Upper lobe of right lung (tissue), 1 donor: ENCODE data around the gene UTP14A. TPM values are rescaled to one million over a fixed set of nuclear protein-coding genes. Genes with fewer than 3 reads are reported as not detected.

ENCODE experiments used
- ATAC-seq: fragments of 200-7000 bp; cut with Tn5 transposase; one replicate; pipeline ENCODE4 v1.9.1; 2020; ENCODE audit warnings: mild to moderate bottlenecking, moderate library complexity
- DNase-seq: peaks from one replicate; pipeline ENCODE4 v3.0.0-alpha.2; 2020
- H3K27ac ChIP-seq: fragments of 200-600 bp; one replicate; pipeline ENCODE4 v1.8.0; 2022
- H3K27me3 ChIP-seq: fragments of 200-600 bp; one replicate; pipeline ENCODE4 v1.8.0; 2022; ENCODE audit warnings: mild to moderate bottlenecking
- H3K36me3 ChIP-seq: fragments of 200-600 bp; one replicate; pipeline ENCODE4 v1.8.0; 2022
- H3K4me1 ChIP-seq: fragments of 200-600 bp; one replicate; pipeline ENCODE4 v1.8.0; 2022
- H3K4me3 ChIP-seq: fragments of 200-600 bp; one replicate; pipeline ENCODE4 v1.8.0; 2022; ENCODE audit warnings: mild to moderate bottlenecking
- H3K9me3 ChIP-seq: fragments of 200-600 bp; one replicate; pipeline ENCODE4 v1.8.0; 2022
- intact Hi-C: fragments of 100-400 bp; cut with DNase I; formaldehyde crosslinking; loops from one replicate; pipeline ENCODE4 v1.11.0; 2022
- total RNA-seq: library from RNA; stranded (reverse); fragmentation: NEBNext Ultra II Directional; extraction: Animal tissue kit (Norgen Biotek cat#: 25700); gene quantifications from one replicate; pipeline ENCODE4 v1.2.1, GENCODE V29; 2021
- TF ChIP-seq, protein P1 (sequence below): fragments of 200-600 bp; IDR thresholded peaks from one replicate; pipeline ENCODE4 v1.8.0; 2022; ENCODE audit warnings: antibody characterized with exemption
- donor health status: DM: no; HTN: yes; CAD: no; lungs with severe emphysema.

Gene UTP14A
- total RNA-seq, 1 donor from 2014 or later: 12.9 TPM

DNA sequence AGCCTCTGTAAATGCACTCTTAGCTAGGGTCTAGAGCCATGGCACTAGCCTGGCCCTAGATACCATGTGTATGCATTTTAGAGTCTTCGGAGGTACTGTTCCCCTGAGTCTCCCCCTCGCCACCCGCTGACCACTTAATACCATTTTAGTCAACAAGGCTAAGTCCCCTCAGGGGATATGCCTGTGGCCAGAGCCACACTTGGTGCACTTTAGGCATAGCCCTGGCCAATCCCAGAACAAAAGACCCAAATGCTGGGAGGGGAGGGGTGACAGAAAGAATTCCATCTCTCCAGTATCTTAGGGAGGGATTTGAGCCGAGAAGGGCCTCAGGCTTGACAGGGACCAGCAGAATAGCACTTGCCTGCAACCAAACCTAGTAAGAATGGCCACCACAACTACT is 47.9 kb downstream of the UTP14A start:
- DNase-seq: no peak
- Histone ChIP-seq H3K36me3 (no peaks in the 10 kb centered on the region), H3K27me3 (no peaks in the 10 kb centered on the region), H3K4me1 (no peaks in the 10 kb centered on the region), H3K27ac (no peak overlapping the region), H3K4me3 (no peak overlapping the region), H3K9me3 (no peaks in the 10 kb centered on the region)
- ATAC-seq: no peak
- TF ChIP-seq, protein P1, sequence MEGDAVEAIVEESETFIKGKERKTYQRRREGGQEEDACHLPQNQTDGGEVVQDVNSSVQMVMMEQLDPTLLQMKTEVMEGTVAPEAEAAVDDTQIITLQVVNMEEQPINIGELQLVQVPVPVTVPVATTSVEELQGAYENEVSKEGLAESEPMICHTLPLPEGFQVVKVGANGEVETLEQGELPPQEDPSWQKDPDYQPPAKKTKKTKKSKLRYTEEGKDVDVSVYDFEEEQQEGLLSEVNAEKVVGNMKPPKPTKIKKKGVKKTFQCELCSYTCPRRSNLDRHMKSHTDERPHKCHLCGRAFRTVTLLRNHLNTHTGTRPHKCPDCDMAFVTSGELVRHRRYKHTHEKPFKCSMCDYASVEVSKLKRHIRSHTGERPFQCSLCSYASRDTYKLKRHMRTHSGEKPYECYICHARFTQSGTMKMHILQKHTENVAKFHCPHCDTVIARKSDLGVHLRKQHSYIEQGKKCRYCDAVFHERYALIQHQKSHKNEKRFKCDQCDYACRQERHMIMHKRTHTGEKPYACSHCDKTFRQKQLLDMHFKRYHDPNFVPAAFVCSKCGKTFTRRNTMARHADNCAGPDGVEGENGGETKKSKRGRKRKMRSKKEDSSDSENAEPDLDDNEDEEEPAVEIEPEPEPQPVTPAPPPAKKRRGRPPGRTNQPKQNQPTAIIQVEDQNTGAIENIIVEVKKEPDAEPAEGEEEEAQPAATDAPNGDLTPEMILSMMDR: no peak
- intact Hi-C loops: no loop called here

DNA sequence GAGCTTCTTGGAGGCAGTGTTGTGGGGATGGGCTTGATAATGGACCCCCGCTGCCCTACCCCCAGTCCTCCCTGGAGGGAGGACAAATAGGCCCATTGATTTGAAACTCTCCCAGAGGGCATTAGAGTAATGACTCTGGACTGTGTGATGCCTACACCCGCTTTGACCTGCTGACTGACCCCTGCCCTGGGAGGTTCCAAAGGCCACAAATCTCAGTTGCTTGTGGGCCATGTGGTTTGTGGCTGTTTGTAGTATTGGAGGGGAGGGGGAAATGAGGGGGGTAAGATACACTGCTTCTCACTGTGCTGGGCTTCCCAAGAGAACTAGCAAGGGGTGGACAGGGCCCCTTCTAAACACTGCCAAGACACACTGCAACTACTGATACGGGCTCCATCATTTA is 48.8 kb downstream of the UTP14A start:
- intact Hi-C loops: no loop called here
- H3K27ac ChIP-seq: no peak overlapping the region
- ATAC-seq (no peak), DNase-seq (no peak)
- no peaks in the 10 kb centered on the region for H3K36me3 ChIP-seq
- H3K27me3 ChIP-seq: no peaks in the 10 kb centered on the region
- no peaks in the 10 kb centered on the region for H3K9me3 ChIP-seq
- TF ChIP-seq, protein P1: no peak
- H3K4me1 ChIP-seq: no peaks in the 10 kb centered on the region
- no peak overlapping the region for H3K4me3 ChIP-seq

DNA sequence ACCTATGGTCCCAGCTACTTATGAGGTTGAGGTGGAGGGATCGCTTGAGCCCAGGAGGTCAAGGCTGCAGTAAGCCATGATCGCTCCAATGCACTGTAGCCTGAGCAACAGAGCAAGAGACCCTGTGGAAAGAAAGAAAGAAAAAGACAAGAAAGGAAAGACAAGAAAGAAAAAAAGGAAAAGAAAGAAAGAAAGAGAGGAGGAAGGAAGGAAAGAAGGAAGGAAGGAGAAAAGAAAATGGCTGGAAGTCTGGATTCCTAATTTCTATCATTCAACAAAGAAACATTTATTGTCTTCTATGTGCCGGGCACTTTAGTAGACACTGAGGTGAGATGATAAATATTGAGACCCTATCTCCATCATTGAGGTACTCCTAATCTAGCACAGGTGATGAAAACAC is 49.7 kb downstream of the UTP14A start:
- TF ChIP-seq, protein P1: no peak

DNA sequence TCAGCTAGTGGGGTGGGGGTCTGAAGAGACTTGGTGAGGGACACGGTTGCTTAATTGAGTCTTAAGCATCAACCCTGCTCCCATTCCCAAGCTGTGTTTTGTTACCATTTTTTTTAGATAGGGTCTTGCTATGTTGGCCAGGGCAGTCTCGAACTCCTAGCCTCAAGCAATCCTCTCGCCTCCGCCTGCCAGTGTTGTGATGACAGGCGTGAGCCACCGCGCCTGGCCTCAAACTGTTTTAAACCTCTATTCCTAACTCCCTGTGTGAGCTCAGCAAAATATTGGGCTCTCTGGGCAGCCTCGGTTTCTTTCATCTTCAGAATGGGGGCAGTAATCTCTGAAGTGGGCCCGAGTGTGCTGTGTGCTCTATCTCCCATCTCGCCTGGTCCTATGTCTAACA is 50.2 kb downstream of the UTP14A start:
- Histone ChIP-seq H3K27me3 (no peaks in the 10 kb centered on the region), H3K27ac (no peak overlapping the region), H3K4me1 (no peaks in the 10 kb centered on the region), H3K36me3 (no peaks in the 10 kb centered on the region), H3K9me3 (no peaks in the 10 kb centered on the region), H3K4me3 (no peak overlapping the region)
- intact Hi-C loops: no loop called here
- TF ChIP-seq, protein P1: no peak
- no peak for ATAC-seq
- DNase-seq: no peak

More for the DNA sequence above, 49.7 kb downstream of the UTP14A start:
- no peak for ATAC-seq
- no peak for DNase-seq
- no peaks in the 10 kb centered on the region for H3K36me3 ChIP-seq
- no peak overlapping the region for H3K4me3 ChIP-seq
- H3K27me3 ChIP-seq: no peaks in the 10 kb centered on the region
- intact Hi-C loops: no loop called here
- H3K27ac ChIP-seq: no peak overlapping the region
- no peaks in the 10 kb centered on the region for H3K4me1 ChIP-seq
- no peaks in the 10 kb centered on the region for H3K9me3 ChIP-seq

DNA sequence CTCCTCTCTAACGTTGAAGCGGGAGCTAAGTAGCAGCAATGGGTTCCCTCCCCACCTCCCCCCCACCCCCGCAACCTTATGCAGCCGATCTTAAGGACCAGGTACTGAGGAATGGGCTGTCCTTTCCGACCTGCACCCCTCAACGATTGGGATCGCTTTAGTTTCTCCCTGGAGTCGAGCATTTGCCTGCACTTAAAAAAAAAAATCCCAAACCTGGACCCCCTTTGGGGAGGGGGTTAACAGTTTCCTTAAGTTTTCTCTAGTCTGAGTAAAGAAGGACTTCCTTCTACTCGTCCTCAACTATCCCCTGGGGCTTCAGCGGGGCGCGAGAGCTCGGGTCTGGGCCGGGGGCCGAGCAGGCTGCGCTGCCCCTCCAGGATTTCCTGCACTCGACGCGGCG is 50.8 kb downstream of the UTP14A start:
- no peaks in the 10 kb centered on the region for H3K36me3 ChIP-seq
- no peaks in the 10 kb centered on the region for H3K4me1 ChIP-seq
- intact Hi-C loops: no loop called here
- H3K4me3 ChIP-seq: peak overlapping the region; percentile 48
- DNase-seq (no peak), ATAC-seq (no peak)
- TF ChIP-seq, protein P1: no peak
- H3K27ac ChIP-seq: peak overlapping the region; percentile 74
- no peaks in the 10 kb centered on the region for H3K9me3 ChIP-seq
- no peaks in the 10 kb centered on the region for H3K27me3 ChIP-seq
